ENCODE measurements around the gene GLT1D1. TPM values are rescaled to one million over a fixed set of nuclear protein-coding genes. Genes with fewer than 3 reads are reported as not detected.

GLT1D1 gene
- total RNA-seq, 4 donors from 2014 or later, result 0.09 to 10.4 (median 0.71) TPM

- ATAC-seq (ENCODE audit: low FRiP score) (no peak), DNase-seq (ENCODE audit: low spot score) (no peak)
- no peak for TF ChIP-seq CTCF (IDR thresholded peaks at IDR 0.05)
Observed at GRCh38 chr12:128859311-128859710, 6.0 kb downstream of the GLT1D1 start.

- DNase-seq (ENCODE audit: low spot score) (no peak), ATAC-seq (ENCODE audit: low FRiP score) (no peak)
- TF ChIP-seq CTCF (IDR thresholded peaks at IDR 0.05), result no peak
Observed at GRCh38 chr12:128861226-128862016, 8.1 kb downstream of the GLT1D1 start.

DNA sequence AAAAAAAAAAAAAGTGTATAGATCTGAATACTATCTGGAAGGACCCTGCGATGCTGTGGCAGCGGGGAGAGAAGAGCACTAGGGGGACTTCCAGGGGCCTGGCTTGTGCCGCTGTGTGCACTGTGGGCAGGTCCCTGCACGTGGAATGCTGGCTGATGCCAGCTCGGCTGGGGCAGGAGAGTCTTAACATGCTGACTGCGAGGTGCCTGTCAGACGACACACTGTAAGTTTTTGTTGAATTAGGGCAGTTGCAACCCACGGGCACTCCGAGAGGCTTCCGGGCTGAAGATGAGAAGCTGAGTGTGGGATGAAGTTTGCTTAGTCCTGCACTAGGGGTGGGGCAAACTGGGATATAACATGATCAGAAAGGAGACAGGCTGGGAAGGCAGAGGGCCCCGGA is 10.7 kb downstream of the GLT1D1 start:
- no peak for ATAC-seq (ENCODE audit: low FRiP score)
- no peak for DNase-seq (ENCODE audit: low spot score)
- no peak for TF ChIP-seq CTCF (IDR thresholded peaks at IDR 0.05)

GRCh38 chr12:128864516-128865186 is 11.4 kb downstream of the GLT1D1 start:
- DNase-seq (ENCODE audit: low spot score) (no peak), ATAC-seq (ENCODE audit: low FRiP score) (no peak)
- no peak for TF ChIP-seq CTCF (IDR thresholded peaks at IDR 0.05)

DNA sequence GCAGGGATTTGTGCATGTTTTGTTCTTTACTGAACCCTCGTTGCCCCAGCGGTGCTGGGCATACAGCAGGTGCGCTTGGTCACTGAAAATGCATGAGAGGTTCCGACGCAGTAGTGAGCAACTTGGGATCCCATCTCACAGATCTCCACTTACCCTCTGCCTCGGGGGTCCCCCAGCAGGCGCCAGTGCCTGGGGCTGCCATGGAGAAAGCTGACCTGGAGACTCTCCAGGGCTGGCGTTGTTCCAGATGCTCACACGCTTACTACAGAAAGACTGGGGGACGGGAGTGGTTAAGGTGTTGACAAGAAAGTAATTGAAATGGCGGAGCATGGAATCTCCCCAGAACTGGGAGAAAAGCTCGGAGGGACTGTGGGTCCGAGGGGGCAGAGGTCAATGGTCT is 14.2 kb downstream of the GLT1D1 start:
- DNase-seq (ENCODE audit: low spot score) (no peak), ATAC-seq (ENCODE audit: low FRiP score) (no peak)
- TF ChIP-seq CTCF (IDR thresholded peaks at IDR 0.05), result no peak

DNA sequence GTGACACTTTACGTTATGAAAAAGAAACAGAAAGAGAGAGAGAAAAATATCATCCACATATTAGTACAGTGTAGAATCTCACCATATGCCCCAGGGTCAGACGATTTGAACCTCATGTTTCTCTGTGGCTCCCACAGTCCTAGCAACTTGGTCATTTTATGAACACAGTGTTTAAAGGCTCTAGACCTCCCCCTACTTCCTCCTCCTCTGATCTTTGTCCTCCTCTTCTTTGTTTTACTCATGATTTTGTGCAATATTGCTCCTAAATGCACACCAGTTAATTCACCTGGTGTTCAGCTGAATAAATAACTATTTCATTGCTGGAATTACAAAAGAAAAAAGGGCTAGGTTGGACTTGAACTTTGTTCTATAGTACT is 18.2 kb downstream of the GLT1D1 start:
- no peak for TF ChIP-seq CTCF (IDR thresholded peaks at IDR 0.05)
- ATAC-seq (ENCODE audit: low FRiP score) (no peak), DNase-seq (ENCODE audit: low spot score) (no peak)

GRCh38 chr12:128872303-128872702 is 19.0 kb downstream of the GLT1D1 start:
- TF ChIP-seq CTCF (IDR thresholded peaks at IDR 0.05), result no peak
- DNase-seq (ENCODE audit: low spot score) (no peak), ATAC-seq (ENCODE audit: low FRiP score) (no peak)
